Loucy (cell line): ENCODE results near the gene GPR137B.

ENCODE experiments used
- H2AFZ ChIP-seq: fragments of 200-600 bp; sonication (generic); 2 replicates; pipeline ENCODE4 v1.6.0; 2016; ENCODE audit warnings: antibody characterized with exemption, mild to moderate bottlenecking, low read length, moderate library complexity
- H3F3A ChIP-seq: fragments of 200-600 bp; 2 replicates; pipeline ENCODE4 v1.6.0; 2016; ENCODE audit warnings: antibody characterized with exemption, low read depth, mild to moderate bottlenecking
- H3K27me3 ChIP-seq: fragments of 200-600 bp; sonication (generic); 2 replicates; pipeline ENCODE4 v1.6.1; 2014; ENCODE audit warnings: low read length, mild to moderate bottlenecking; ENCODE audit not compliant: insufficient read depth, poor library complexity, severe bottlenecking
- H3K36me3 ChIP-seq: fragments of 200-600 bp; sonication (generic); 2 replicates; pipeline ENCODE4 v1.6.1; 2016; ENCODE audit warnings: low read length; ENCODE audit not compliant: insufficient read depth
- H3K4me1 ChIP-seq: fragments of 200-600 bp; sonication (generic); 2 replicates; pipeline ENCODE4 v1.5.1; 2014; ENCODE audit warnings: low read length, mild to moderate bottlenecking; ENCODE audit not compliant: insufficient read depth, poor library complexity, severe bottlenecking
- H3K4me2 ChIP-seq: fragments of 200-600 bp; sonication (generic); 2 replicates; pipeline ENCODE4 v1.6.0; 2014; ENCODE audit warnings: antibody characterized with exemption, low read length, low read depth, mild to moderate bottlenecking; ENCODE audit not compliant: poor library complexity, severe bottlenecking
- H3K4me3 ChIP-seq: fragments of 200-600 bp; sonication (generic); 2 replicates; pipeline ENCODE4 v1.5.1; 2014; ENCODE audit warnings: low read length, mild to moderate bottlenecking, mixed read lengths; ENCODE audit not compliant: poor library complexity, severe bottlenecking
- H3K79me2 ChIP-seq: fragments of 200-600 bp; sonication (generic); 2 replicates; pipeline ENCODE4 v1.6.1; 2014; ENCODE audit warnings: low read length; ENCODE audit not compliant: insufficient read depth
- H3K9ac ChIP-seq: fragments of 200-600 bp; sonication (generic); 2 replicates; pipeline ENCODE4 v1.6.0; 2014; ENCODE audit warnings: mild to moderate bottlenecking, low read depth, low read length, moderate library complexity; ENCODE audit not compliant: poor library complexity, severe bottlenecking
- H3K9me2 ChIP-seq: fragments of 200-600 bp; sonication (generic); replicated peaks from 2 replicates; pipeline ENCODE4 v1.6.1; 2016; ENCODE audit warnings: low read depth, low read length, mixed read lengths
- H3K9me3 ChIP-seq: fragments of 200-600 bp; sonication (generic); 2 replicates; pipeline ENCODE4 v1.6.1; 2014; ENCODE audit warnings: mild to moderate bottlenecking, antibody characterized with exemption, low read length, low read depth; ENCODE audit not compliant: insufficient read depth
- H4K20me1 ChIP-seq: fragments of 200-600 bp; sonication (generic); 2 replicates; pipeline ENCODE4 v1.6.0; 2014; ENCODE audit warnings: antibody characterized with exemption, low read length, mild to moderate bottlenecking; ENCODE audit not compliant: insufficient read depth, poor library complexity, severe bottlenecking
- EZH2phosphoT487 ChIP-seq: fragments of 200-600 bp; IDR thresholded peaks from 2 replicates; pipeline ENCODE4 v1.6.1; 2018; ENCODE audit warnings: antibody characterized with exemption, mild to moderate bottlenecking, moderate library complexity, borderline replicate concordance
- TF ChIP-seq, protein P1 (sequence below): fragments of 200-600 bp; sonication (generic); conservative IDR thresholded peaks from 2 replicates; pipeline ENCODE4 v1.5.1; 2014; ENCODE audit warnings: mild to moderate bottlenecking, antibody characterized with exemption, low read length

The GPR137B gene

DNA sequence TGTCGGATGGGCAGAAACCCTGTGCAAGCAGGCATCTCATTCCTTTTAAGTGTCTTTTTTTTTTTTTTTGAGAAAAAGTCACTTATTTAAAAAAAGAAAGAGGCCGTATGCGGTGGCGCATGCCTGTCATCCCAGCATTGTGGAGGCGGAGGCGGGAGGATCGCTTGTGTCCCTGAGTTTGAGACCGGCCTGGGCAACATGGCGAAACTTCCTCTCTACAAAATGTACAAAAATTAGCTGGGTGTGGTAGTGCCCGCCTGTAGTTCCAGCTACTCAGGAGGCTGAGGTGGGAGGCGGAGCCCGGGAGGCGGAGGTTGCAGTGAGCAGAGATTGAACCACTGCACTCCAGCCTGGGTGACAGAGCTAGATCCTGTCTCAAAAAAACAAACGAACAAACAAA lies 1.7 kb downstream of the GPR137B start:
- Histone ChIP-seq H3F3A (no peaks in the 10 kb centered on the region), H3K9me3 (no peaks in the 10 kb centered on the region), H3K4me1 (no peaks in the 10 kb centered on the region), H3K27me3 (no peaks in the 10 kb centered on the region), H3K9ac (no peak overlapping the region), H4K20me1 (no peaks in the 10 kb centered on the region), H3K79me2 (no peaks in the 10 kb centered on the region), H3K4me3 (no peak overlapping the region), H2AFZ (no peak overlapping the region), H3K4me2 (no peak overlapping the region), H3K9me2 (no peaks in the 10 kb centered on the region), H3K36me3 (no peaks in the 10 kb centered on the region)
- no peak for TF ChIP-seq EZH2phosphoT487
- TF ChIP-seq, protein P1, sequence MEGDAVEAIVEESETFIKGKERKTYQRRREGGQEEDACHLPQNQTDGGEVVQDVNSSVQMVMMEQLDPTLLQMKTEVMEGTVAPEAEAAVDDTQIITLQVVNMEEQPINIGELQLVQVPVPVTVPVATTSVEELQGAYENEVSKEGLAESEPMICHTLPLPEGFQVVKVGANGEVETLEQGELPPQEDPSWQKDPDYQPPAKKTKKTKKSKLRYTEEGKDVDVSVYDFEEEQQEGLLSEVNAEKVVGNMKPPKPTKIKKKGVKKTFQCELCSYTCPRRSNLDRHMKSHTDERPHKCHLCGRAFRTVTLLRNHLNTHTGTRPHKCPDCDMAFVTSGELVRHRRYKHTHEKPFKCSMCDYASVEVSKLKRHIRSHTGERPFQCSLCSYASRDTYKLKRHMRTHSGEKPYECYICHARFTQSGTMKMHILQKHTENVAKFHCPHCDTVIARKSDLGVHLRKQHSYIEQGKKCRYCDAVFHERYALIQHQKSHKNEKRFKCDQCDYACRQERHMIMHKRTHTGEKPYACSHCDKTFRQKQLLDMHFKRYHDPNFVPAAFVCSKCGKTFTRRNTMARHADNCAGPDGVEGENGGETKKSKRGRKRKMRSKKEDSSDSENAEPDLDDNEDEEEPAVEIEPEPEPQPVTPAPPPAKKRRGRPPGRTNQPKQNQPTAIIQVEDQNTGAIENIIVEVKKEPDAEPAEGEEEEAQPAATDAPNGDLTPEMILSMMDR = no peak

DNA sequence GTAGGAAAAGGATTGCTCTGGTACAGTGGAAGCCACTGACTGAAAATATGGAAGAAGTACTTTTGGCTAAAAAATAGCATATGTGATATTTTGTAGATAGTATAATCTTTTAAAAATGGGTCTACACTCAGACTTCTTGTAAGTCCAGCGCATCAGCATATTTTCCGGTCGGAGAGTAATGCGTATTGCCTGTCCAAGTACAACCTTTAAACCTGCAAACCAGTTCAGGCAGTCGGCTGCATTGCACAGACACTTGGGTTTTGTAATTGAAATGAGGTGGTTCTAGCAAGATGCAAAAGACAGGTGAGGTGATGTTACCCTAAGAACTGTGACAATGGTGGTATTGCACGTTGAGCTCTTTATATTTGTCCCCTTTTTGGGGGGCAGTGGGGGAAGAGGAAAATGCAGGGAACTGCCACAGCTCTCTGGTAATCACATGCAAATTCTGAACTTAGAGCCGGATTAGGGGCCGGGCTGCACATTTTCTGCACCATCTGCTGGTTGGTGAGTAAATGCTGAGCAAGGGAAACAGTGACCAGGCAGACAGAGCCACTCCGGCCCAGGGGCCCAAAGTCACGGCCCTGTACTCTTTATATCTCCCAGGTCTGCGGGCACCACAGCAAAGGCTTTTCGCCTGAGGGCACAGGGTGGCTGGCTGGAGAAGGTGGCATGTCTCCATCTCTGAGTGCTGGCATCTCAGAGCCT lies 2.3 kb downstream of the GPR137B start:
- Histone ChIP-seq H3K9ac (no peak overlapping the region), H3K9me2 (no peaks in the 10 kb centered on the region), H4K20me1 (no peaks in the 10 kb centered on the region), H3K27me3 (no peaks in the 10 kb centered on the region), H3K4me1 (no peaks in the 10 kb centered on the region), H3K4me2 (no peak overlapping the region), H3K36me3 (no peaks in the 10 kb centered on the region), H3F3A (no peaks in the 10 kb centered on the region), H3K4me3 (no peak overlapping the region), H3K79me2 (no peaks in the 10 kb centered on the region), H2AFZ (no peak overlapping the region), H3K9me3 (no peaks in the 10 kb centered on the region)
- TF ChIP-seq, protein P1 = no peak
- TF ChIP-seq EZH2phosphoT487 = no peak

DNA sequence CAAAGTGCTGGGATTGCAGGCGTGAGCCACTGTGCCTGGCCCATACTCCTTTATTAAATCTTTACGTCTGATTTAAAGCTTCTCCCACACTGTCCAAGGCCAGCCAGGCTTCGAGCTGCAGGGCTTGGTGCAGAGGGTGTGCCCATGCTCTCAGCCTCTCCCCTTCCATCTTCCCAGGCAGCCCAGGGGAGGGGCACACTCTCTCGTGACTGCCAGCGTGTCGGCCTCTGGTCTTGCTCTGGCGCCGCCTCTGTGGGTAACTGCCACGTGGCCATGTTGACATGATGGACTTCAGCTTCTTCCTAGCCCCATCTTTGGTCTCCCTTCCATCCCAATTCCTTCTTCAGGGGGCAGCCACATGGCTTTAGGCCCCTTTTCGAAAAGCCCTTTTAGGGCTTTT lies 4.7 kb downstream of the GPR137B start:
- Histone ChIP-seq H3K9ac (no peak overlapping the region), H2AFZ (no peak overlapping the region), H3K79me2 (no peaks in the 10 kb centered on the region), H4K20me1 (no peaks in the 10 kb centered on the region), H3F3A (no peaks in the 10 kb centered on the region), H3K4me3 (no peak overlapping the region), H3K9me3 (no peaks in the 10 kb centered on the region), H3K9me2 (no peaks in the 10 kb centered on the region), H3K4me2 (no peak overlapping the region), H3K36me3 (no peaks in the 10 kb centered on the region), H3K4me1 (no peaks in the 10 kb centered on the region), H3K27me3 (no peaks in the 10 kb centered on the region)
- no peak for TF ChIP-seq EZH2phosphoT487
- TF ChIP-seq, protein P1 = no peak
